ENCODE data around the gene BEST1.

- TF ChIP-seq TCF12 (IDR thresholded peaks at IDR 0.05; ENCODE audit: low read depth) = no peak
- TF ChIP-seq FOXM1 (IDR thresholded peaks at IDR 0.05; ENCODE audit: borderline replicate concordance, low read depth) = no peak
- no peak for TF ChIP-seq RAD21 (IDR thresholded peaks at IDR 0.05; ENCODE audit: low read depth)
Measured at GRCh38 chr11:61969838-61970662, 19.9 kb downstream of the BEST1 start.
